Osteoblast (primary cell): ENCODE measurements around the gene ZNF492. TPM values are rescaled to one million over a fixed set of nuclear protein-coding genes. Genes with fewer than 3 reads are reported as not detected.
"Not testable (repeated sequence)": the region's sequence is repeated elsewhere in the genome, so short reads cannot be mapped to it uniquely, and the experiment has no call there.

Experiments
- DNase-seq: peaks from one replicate; pipeline ENCODE4 v3.0.0; 2011; ENCODE audit warnings: low spot score, mixed read lengths; ENCODE audit not compliant: insufficient read length; ENCODE audit errors: missing footprints
- H2AFZ ChIP-seq: 2 replicates; pipeline ENCODE4 v1.6.0; 2011; ENCODE audit warnings: mild to moderate bottlenecking, low read length
- H3K27ac ChIP-seq: 2 replicates; pipeline ENCODE4 v1.5.1; 2011; ENCODE audit warnings: mild to moderate bottlenecking, low read depth, low read length, moderate library complexity
- H3K27me3 ChIP-seq: 2 replicates; pipeline ENCODE4 v1.6.0; 2012; ENCODE audit warnings: mild to moderate bottlenecking, control low read depth, inconsistent platforms, low read length, moderate library complexity; ENCODE audit not compliant: insufficient read depth
- H3K36me3 ChIP-seq: 2 replicates; pipeline ENCODE4 v1.5.1; 2011; ENCODE audit warnings: mild to moderate bottlenecking, low read length, control low read depth, moderate library complexity; ENCODE audit not compliant: insufficient read depth
- H3K4me1 ChIP-seq: 2 replicates; pipeline ENCODE4 v1.5.1; 2011; ENCODE audit warnings: mild to moderate bottlenecking, low read length, control low read depth, moderate library complexity; ENCODE audit not compliant: insufficient read depth
- H3K4me2 ChIP-seq: 2 replicates; pipeline ENCODE4 v1.6.0; 2011; ENCODE audit warnings: mild to moderate bottlenecking, low read length; ENCODE audit not compliant: insufficient read depth
- H3K4me3 ChIP-seq: fragments of 200-600 bp; sonication (generic); 3 replicates; pipeline ENCODE4 v1.5.1; 2012; ENCODE audit warnings: mild to moderate bottlenecking, low read length, inconsistent platforms; ENCODE audit not compliant: insufficient read depth
- H3K79me2 ChIP-seq: 2 replicates; pipeline ENCODE4 v1.6.0; 2012; ENCODE audit warnings: mild to moderate bottlenecking, low read length, control low read depth, inconsistent platforms; ENCODE audit not compliant: insufficient read depth
- H3K9me3 ChIP-seq: 2 replicates; pipeline ENCODE4 v1.5.1; 2011; ENCODE audit warnings: low read depth, low read length, control low read depth
- H4K20me1 ChIP-seq: 2 replicates; pipeline ENCODE4 v1.6.0; 2012; ENCODE audit warnings: mild to moderate bottlenecking, low read length, control low read depth; ENCODE audit not compliant: insufficient read depth
- CTCF ChIP-seq: IDR thresholded peaks from 2 replicates; pipeline ENCODE4 v1.5.1; 2011; ENCODE audit warnings: mild to moderate bottlenecking, low read depth, low read length, moderate library complexity; ENCODE audit errors: extremely low read depth
- total RNA-seq: library from RNA; depleted of rRNA; stranded (reverse); fragments of >200 nt; gene quantifications from 2 replicates; pipeline ENCODE4 v1.2.3, GENCODE V29; 2012

The ZNF492 gene
- total RNA-seq, 1 donor, result 0.36 TPM

GRCh38 chr19:22612316-22612715, 21.8 kb upstream of the ZNF492 start:
- Histone ChIP-seq H3K4me2 (no peak overlapping the region), H4K20me1 (no peaks in the 10 kb centered on the region)

GRCh38 chr19:22616659-22617058, 17.5 kb upstream of the ZNF492 start:
- H3K79me2 ChIP-seq, result no peaks in the 10 kb centered on the region
- no peaks in the 10 kb centered on the region for H3K36me3 ChIP-seq
- no peaks in the 10 kb centered on the region for H4K20me1 ChIP-seq
- TF ChIP-seq CTCF, result no peak
- no peak overlapping the region for H2AFZ ChIP-seq
- peak; percentile 18 for DNase-seq
- H3K4me1 ChIP-seq, result no peaks in the 10 kb centered on the region
- no peak overlapping the region for H3K4me2 ChIP-seq
- H3K27me3 ChIP-seq, result no peaks in the 10 kb centered on the region
- H3K27ac ChIP-seq, result no peak overlapping the region
- H3K9me3 ChIP-seq, result no peaks in the 10 kb centered on the region
- no peak overlapping the region for H3K4me3 ChIP-seq

More at GRCh38 chr19:22612316-22612715, 21.8 kb upstream of the ZNF492 start:
- no peak overlapping the region for H3K4me3 ChIP-seq
- H3K27me3 ChIP-seq, result no peaks in the 10 kb centered on the region
- H3K4me1 ChIP-seq, result no peaks in the 10 kb centered on the region
- H3K79me2 ChIP-seq, result no peaks in the 10 kb centered on the region
- H3K9me3 ChIP-seq, result no peaks in the 10 kb centered on the region
- no peaks in the 10 kb centered on the region for H3K36me3 ChIP-seq
- TF ChIP-seq CTCF, result no peak
- no peak for DNase-seq
- no peak overlapping the region for H3K27ac ChIP-seq
- no peak overlapping the region for H2AFZ ChIP-seq

- not testable (repeated sequence) for H3K27ac ChIP-seq, H3K9me3 ChIP-seq, H3K36me3 ChIP-seq, H3K4me3 ChIP-seq, H3K27me3 ChIP-seq, H3K4me2 ChIP-seq, H2AFZ ChIP-seq, H3K79me2 ChIP-seq, H3K4me1 ChIP-seq, H4K20me1 ChIP-seq, DNase-seq
Observed at GRCh38 chr19:22617181-22617580, 16.9 kb upstream of the ZNF492 start.

GRCh38 chr19:22617614-22618320, 16.4 kb upstream of the ZNF492 start:
- H3K79me2 ChIP-seq, result no peaks in the 10 kb centered on the region
- no peak overlapping the region for H2AFZ ChIP-seq
- no peak overlapping the region for H3K27ac ChIP-seq
- peak; percentile 62 for DNase-seq
- no peaks in the 10 kb centered on the region for H3K36me3 ChIP-seq
- no peak overlapping the region for H3K4me2 ChIP-seq
- no peaks in the 10 kb centered on the region for H3K27me3 ChIP-seq
- TF ChIP-seq CTCF, result no peak
- no peaks in the 10 kb centered on the region for H3K4me1 ChIP-seq
- no peaks in the 10 kb centered on the region for H4K20me1 ChIP-seq
- H3K9me3 ChIP-seq, result no peaks in the 10 kb centered on the region
- H3K4me3 ChIP-seq, result no peak overlapping the region
